ENCODE measurements around the gene APH1A.

DNA sequence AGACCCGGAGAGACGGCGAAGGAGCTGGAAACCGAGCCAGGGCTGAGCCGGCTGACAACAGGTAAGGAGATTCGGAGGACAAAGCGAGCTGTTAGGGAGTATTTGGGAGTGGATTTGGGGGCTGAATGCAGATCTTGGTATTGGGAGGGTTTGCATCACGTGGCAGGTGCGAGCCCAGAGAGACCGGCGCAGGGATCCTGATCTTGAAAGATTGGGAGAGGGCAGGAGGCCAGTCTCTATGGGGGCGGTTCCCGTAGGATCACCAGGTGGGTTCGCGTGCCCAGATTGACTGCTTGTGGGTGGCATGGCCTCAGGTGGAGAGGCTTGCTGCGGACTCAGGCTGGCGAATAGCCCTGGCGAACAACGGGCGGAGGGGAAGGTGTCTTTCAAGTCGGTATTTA, 13.7 kb upstream of the APH1A start:
- no peak for TF ChIP-seq EZH2phosphoT487 (conservative IDR thresholded peaks at IDR 0.05; ENCODE audit: low read length)
- TF ChIP-seq, protein P1, sequence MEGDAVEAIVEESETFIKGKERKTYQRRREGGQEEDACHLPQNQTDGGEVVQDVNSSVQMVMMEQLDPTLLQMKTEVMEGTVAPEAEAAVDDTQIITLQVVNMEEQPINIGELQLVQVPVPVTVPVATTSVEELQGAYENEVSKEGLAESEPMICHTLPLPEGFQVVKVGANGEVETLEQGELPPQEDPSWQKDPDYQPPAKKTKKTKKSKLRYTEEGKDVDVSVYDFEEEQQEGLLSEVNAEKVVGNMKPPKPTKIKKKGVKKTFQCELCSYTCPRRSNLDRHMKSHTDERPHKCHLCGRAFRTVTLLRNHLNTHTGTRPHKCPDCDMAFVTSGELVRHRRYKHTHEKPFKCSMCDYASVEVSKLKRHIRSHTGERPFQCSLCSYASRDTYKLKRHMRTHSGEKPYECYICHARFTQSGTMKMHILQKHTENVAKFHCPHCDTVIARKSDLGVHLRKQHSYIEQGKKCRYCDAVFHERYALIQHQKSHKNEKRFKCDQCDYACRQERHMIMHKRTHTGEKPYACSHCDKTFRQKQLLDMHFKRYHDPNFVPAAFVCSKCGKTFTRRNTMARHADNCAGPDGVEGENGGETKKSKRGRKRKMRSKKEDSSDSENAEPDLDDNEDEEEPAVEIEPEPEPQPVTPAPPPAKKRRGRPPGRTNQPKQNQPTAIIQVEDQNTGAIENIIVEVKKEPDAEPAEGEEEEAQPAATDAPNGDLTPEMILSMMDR (IDR thresholded peaks at IDR 0.05; ENCODE audit: insufficient read depth, low read length, poor library complexity, severe bottlenecking): no peak

Measured in SU-DHL-6 (cell line).